GM06990 (cell line): ENCODE data around the gene GULP1.

Experiments
- DNase-seq: peaks from one replicate; pipeline ENCODE4 v3.0.0-alpha.2; 2011; ENCODE audit not compliant: insufficient read length; ENCODE audit errors: extremely low read depth
- H3K27me3 ChIP-seq: replicated peaks from 2 replicates; pipeline ENCODE4 v1.6.0; 2011; ENCODE audit warnings: low read length; ENCODE audit not compliant: control insufficient read depth, insufficient read depth
- H3K36me3 ChIP-seq: 2 replicates; pipeline ENCODE4 v1.5.1; 2011; ENCODE audit warnings: low read length; ENCODE audit not compliant: control insufficient read depth, insufficient read depth
- H3K4me3 ChIP-seq: replicated peaks from 2 replicates; pipeline ENCODE4 v1.5.1; 2011; ENCODE audit warnings: low read depth, mild to moderate bottlenecking, control low read depth, low read length
- TF ChIP-seq, protein P1 (sequence below): IDR thresholded peaks from 2 replicates; pipeline ENCODE4 v1.5.1; 2011; ENCODE audit warnings: low read length, control low read depth, mild to moderate bottlenecking, inconsistent platforms; ENCODE audit not compliant: insufficient read depth, poor library complexity, severe bottlenecking

The GULP1 gene

DNA sequence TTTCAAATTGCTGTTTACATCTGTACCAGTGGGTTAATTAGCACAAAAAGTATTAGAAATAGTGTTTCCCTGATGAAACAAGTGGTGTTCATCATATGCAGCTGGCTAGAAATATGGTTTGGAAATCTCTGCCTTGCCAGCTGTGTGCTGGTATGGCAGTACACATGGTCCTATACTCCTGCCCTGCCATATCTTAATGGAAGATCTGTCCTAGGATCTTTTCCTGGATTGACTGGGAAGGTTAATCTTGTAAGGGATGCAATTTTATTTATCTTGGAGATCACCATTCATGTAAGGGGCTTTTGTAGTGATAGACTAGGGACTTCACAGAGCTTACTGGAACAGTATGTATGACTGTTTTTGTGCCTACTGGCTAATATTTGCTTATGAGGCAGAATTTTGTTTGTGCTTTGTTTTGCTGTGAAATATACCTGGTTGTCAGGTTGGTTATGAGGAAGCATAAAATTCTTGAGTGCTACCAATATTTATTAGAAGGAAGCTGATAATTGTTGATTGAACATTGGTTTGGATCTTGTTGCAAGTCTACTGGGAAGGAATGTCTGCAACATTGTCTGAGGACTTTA lies 73.5 kb downstream of the GULP1 start:
- TF ChIP-seq, protein P1, sequence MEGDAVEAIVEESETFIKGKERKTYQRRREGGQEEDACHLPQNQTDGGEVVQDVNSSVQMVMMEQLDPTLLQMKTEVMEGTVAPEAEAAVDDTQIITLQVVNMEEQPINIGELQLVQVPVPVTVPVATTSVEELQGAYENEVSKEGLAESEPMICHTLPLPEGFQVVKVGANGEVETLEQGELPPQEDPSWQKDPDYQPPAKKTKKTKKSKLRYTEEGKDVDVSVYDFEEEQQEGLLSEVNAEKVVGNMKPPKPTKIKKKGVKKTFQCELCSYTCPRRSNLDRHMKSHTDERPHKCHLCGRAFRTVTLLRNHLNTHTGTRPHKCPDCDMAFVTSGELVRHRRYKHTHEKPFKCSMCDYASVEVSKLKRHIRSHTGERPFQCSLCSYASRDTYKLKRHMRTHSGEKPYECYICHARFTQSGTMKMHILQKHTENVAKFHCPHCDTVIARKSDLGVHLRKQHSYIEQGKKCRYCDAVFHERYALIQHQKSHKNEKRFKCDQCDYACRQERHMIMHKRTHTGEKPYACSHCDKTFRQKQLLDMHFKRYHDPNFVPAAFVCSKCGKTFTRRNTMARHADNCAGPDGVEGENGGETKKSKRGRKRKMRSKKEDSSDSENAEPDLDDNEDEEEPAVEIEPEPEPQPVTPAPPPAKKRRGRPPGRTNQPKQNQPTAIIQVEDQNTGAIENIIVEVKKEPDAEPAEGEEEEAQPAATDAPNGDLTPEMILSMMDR = no peak
- H3K36me3 ChIP-seq = no peaks in the 10 kb centered on the region
- no peak overlapping the region for H3K4me3 ChIP-seq
- no peak for DNase-seq
- H3K27me3 ChIP-seq = no peaks in the 10 kb centered on the region

DNA sequence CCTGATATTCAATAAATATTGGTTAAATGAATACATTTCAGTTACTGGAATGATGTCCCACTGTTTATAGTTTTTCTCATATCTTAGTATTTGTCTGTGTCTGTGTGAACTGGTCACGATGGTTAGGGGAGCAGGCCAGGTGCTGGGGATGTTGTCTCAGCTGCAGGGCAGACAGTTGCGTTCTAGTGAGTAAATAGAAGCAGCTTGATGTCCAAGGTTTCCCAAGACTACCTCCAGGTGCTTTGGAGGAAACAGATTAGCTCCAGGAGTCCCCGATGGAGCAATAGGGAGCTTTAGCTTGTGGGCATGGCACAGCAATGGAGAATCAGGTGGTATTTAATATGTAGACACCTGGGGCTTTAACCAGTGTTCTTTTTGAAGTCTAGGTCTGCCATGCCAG lies 75.5 kb downstream of the GULP1 start:
- Histone ChIP-seq H3K27me3 (no peaks in the 10 kb centered on the region), H3K36me3 (no peaks in the 10 kb centered on the region), H3K4me3 (no peak overlapping the region)
- no peak for DNase-seq
- TF ChIP-seq, protein P1 = no peak

DNA sequence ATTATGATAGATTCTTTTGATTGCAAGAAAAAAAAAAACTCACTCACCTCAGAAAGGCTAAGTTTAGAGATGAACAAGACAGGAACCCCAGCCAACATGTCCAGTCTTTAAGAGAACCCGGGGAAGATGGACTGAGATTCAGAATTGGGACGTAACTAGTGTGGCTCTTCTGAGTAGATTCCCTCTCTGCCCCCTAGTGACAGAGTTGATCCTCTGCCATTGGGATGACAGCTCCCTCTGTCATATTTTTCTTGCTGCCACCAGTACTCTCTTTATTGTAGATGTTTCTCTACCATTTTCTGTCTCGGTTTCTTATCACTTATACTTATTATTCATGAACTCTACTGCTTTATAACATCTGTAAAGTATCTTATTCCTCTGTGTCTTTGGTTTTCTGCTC lies 77.7 kb downstream of the GULP1 start:
- DNase-seq = no peak
- H3K27me3 ChIP-seq = no peaks in the 10 kb centered on the region
- TF ChIP-seq, protein P1 = peak; percentile 79
- no peaks in the 10 kb centered on the region for H3K36me3 ChIP-seq
- no peak overlapping the region for H3K4me3 ChIP-seq

- Histone ChIP-seq H3K27me3 (no peaks in the 10 kb centered on the region), H3K4me3 (no peak overlapping the region), H3K36me3 (no peaks in the 10 kb centered on the region)
- TF ChIP-seq, protein P1 = no peak
- no peak for DNase-seq
Measured at GRCh38 chr2:188378371-188378950, 86.8 kb downstream of the GULP1 start.

GRCh38 chr2:188379748-188380147 lies 88.1 kb downstream of the GULP1 start:
- Histone ChIP-seq H3K27me3 (no peaks in the 10 kb centered on the region), H3K4me3 (no peak overlapping the region), H3K36me3 (no peaks in the 10 kb centered on the region)
- TF ChIP-seq, protein P1 = no peak
- no peak for DNase-seq

DNA sequence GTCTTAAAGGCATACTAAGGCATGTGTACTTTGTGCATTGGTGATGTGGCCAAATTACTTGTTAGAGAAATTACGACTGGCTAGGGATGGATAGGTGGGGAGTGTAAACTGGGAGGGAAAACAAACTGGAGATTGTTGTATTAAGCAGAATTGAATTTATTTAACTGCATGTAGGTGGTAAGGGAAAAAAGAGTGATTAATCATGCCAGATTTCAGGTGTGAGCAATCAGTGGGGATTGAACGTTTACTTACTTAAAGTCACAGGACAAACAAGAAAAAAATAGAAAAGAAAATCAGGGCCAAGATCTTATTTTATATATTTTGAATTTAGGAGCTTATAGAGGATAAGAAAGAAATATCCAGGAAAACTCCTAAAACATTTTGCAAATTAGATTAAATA lies 88.6 kb downstream of the GULP1 start:
- Histone ChIP-seq H3K27me3 (no peaks in the 10 kb centered on the region), H3K36me3 (no peaks in the 10 kb centered on the region), H3K4me3 (no peak overlapping the region)
- no peak for DNase-seq
- TF ChIP-seq, protein P1 = no peak
